GM18520 (cell line): ENCODE measurements around the gene BLOC1S1.

ENCODE experiments used
- ATAC-seq: cut with Tn5 transposase; IDR thresholded peaks from one replicate; pipeline ENCODE4 v1.9.1; 2021; ENCODE audit not compliant: unreplicated experiment

Gene BLOC1S1

GRCh38 chr12:55708695-55709233, 7.1 kb upstream of the BLOC1S1 start:
- no peak for ATAC-seq

- ATAC-seq = no peak
These were observed 3.9 kb upstream of the BLOC1S1 start for GRCh38 chr12:55711786-55712553.

DNA sequence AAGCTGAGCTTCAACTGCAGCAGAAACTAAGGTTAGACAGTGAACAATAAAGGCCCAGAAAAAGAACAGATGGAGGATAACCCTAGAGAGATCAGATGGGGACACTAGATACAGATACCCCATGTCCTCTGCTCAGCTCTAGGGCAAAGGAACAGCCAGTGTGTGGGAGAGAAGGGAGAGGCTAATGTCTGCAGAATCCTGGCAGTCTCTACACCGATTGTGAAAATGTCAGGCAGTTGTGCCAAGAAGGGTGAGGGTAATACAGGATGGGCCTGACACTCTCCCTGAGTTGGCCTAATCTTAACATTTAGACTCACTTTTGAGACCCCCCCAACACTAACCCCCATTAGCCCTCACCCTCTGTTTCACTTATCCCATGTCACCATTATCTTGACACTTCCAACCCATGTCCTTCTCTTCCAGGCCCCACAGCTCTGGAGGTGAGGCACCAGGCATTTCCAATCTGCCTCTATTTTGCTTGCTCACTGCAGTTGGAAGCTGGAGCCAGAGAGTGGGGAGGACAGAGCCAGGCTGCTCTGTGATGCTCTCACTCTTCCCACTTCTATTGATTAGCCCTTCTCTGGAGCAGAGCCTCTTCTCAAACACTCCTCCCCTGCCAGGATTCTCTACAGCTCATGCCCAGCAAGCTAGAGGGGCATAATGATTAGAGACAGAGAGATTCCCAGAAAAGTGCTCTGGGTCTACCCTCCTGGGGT, 3.0 kb upstream of the BLOC1S1 start:
- no peak for ATAC-seq

DNA sequence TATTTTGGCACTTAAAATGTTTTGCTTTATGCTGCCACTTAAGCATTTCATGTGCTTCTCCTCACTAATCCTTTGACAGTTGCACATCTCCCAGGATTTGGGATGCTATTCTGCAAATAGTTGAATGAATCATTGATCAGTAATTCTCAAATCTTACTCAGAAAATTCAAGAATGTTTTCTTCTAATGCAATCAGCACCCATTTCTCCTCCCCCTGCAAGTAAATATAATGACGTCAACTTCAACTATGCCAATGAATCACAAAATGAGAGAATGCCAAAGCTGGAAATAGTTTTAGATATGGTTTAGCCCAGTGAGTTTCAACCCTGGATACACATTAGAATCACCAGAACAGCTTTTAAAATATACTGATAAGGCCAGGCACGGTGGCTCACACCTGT, 2.1 kb upstream of the BLOC1S1 start:
- ATAC-seq = no peak

DNA sequence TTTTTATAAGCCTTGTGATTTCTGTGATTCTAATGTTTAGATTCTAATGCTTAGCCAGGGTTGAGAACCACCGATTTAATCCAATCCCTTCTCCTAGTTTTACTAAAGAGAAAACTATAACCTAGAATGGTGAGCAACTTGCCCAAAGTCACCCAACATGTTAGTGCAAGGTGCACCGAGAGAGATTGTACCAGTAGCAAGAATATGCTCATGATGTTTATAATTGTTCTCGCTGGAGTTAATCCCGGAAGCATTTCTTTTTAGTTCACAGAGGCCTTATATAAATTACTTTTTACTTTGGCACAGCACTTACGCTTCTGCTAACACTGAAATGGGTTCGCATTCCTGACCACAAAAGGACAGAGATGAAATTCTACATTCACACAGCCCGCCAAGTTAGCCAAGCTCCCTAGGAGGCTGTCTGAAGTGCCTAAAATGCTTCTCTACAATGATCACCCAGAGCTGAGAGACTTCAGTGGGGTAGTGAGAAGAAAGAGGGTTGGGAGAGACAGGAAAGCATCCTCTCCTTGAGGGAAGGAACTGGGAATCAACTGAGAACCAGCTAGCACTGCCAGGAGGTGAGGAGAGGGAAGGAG, 579 bp upstream of the BLOC1S1 start:
- no peak for ATAC-seq

DNA sequence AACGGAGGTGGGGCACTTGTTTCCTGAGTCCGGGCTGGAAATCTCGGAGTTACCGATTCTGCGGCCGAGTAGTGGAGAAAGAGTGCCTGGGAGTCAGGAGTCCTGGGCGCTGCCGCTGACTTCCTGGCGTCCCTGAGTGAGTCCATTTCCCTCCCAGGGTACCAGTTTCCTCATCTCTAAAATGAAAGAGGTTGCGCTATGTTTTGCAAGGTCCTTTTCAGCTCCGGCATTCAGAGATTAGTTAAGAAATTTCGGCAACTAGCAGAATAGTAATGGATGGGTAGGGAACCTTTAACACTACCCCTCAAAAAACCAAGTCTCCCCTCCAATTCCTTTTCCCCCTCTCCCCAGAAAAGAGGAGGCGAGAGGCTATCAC, 724 bp downstream of the BLOC1S1 start:
- no peak for ATAC-seq

- no peak for ATAC-seq
These were observed 1.5 kb downstream of the BLOC1S1 start for GRCh38 chr12:55717011-55718007.

- ATAC-seq = no peak
These were observed 2.2 kb downstream of the BLOC1S1 start for GRCh38 chr12:55718015-55718414.

DNA sequence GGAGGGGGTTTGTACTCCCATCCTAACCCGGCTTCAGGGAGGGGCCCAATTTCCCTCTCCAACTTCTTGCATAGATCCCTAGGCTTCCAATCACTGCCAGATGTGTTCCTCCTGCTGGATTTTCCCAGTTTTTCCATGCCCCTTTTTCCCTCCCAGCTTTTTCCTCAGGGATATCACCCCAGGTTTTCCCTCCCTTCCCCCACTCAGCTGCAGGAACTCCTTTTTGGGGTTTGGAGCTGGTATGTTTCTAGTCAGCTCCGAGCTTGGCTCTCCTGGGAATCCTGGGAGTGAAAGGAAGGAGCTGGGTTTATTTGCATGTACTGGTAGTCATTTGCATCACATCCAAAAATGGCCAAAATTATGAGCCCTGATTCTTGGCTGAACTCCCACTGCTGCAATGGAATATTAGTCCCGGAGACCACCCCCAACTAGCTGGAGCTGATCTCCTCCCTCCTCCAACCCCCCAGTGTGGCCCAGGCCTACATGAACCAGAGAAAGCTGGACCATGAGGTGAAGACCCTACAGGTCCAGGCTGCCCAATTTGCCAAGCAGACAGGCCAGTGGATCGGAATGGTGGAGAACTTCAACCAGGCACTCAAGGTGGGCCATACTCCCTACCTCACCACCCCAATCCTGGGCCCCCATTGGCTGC, 2.9 kb downstream of the BLOC1S1 start:
- no peak for ATAC-seq

- ATAC-seq = no peak
These were observed 3.5 kb downstream of the BLOC1S1 start for GRCh38 chr12:55719371-55719770.

GRCh38 chr12:55720071-55720564, 4.3 kb downstream of the BLOC1S1 start, which contains the start of gene RDH5:
RDH5 (plus strand) TSS chr12:55720393; CDS start chr12:55721185, 792 bp downstream.
- ATAC-seq = no peak

DNA sequence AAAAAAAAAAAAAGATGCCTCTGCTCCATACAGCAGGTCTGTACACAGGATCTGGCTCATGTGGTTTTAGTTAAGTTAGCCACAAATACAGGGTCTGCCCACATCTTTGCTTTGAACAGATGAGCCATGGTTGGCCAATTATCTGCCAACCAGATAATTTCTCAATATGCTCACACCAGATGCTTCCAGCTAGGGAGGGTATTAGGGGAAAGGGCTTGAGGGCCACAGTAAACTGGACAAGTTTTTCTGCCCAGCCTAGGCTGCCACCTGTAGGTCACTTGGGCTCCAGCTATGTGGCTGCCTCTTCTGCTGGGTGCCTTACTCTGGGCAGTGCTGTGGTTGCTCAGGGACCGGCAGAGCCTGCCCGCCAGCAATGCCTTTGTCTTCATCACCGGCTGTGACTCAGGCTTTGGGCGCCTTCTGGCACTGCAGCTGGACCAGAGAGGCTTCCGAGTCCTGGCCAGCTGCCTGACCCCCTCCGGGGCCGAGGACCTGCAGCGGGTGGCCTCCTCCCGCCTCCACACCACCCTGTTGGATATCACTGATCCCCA, 5.1 kb downstream of the BLOC1S1 start:
- no peak for ATAC-seq

DNA sequence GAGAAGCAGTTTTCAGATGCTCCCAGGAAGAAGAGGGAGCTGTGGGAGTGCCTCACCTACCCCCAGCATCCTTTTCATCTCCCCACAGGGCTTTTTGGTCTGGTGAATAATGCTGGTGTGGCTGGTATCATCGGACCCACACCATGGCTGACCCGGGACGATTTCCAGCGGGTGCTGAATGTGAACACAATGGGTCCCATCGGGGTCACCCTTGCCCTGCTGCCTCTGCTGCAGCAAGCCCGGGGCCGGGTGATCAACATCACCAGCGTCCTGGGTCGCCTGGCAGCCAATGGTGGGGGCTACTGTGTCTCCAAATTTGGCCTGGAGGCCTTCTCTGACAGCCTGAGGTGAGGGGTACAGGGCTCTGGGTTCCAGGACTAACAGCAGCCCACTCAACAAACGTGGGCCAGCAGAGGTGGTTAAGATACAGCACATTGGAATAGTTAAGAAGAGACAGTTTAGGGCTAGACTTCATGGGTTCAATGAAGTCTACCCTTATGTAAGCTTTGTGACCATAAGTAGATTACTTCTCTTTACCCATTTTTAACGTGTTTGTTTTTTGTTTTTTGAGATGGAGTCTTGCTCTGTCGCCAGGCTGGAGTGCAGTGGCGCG, 5.9 kb downstream of the BLOC1S1 start:
- ATAC-seq = no peak

DNA sequence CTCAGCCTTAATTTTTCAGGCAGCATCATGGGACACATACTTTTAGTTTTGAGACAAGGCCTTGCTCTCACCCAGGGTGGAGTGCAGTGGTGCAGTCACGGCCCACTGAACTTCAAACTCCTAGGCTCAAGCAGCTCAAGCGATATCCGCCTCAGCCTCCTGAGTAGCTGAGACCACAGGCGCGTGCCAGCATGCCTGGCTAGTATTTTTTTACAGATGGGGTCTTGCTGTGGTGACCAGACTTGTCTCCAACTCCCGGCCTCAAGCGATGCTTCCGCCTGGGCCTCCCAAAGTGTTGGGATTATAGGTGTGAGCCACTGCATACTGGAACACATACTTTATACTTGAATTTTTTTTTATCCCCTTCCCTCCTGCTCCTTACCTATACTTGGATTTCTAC, 7.1 kb downstream of the BLOC1S1 start:
- no peak for ATAC-seq

GRCh38 chr12:55723516-55724225, 7.8 kb downstream of the BLOC1S1 start:
- no peak for ATAC-seq

DNA sequence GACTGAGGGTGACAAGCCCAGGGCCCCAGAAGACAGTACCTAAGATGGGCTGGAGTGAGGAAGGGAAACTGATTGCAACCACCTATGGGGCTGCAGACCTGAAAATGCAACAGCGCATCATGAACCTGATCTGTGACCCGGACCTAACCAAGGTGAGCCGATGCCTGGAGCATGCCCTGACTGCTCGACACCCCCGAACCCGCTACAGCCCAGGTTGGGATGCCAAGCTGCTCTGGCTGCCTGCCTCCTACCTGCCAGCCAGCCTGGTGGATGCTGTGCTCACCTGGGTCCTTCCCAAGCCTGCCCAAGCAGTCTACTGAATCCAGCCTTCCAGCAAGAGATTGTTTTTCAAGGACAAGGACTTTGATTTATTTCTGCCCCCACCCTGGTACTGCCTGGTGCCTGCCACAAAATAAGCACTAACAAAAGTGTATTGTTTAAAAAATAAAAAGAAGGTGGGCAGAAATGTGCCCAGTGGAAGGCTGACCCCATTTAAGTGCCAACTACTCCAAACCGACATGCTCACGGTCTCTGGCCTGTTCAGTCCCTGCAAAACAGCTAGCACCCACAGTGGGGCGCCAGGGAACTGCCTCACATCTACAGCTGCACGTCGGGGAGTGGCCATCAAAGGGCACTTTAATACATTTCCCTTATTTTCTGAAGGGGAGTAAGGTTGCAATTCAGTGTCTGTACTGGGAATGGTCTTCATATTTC, 8.5 kb downstream of the BLOC1S1 start:
- ATAC-seq = no peak

GRCh38 chr12:55724940-55725309, 9.1 kb downstream of the BLOC1S1 start:
- no peak for ATAC-seq

DNA sequence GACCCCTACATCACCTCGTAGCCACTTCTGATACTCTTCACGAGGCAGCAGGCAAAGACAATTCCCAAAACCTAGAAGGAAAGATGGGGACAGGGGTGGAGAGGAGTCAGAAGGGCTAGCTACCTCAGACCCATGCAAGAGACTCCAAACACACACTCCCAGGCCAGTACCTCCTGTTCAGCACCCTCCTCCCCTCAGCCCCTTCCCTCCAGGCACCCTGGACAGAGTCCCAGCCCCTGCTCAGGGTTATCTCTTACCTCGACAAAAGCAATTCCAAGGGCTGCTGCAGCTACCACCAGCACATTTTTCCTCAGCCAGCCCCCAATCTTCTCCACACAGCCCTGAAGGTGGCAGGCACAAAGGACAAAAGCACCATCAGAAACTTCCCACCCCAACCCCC, 9.7 kb downstream of the BLOC1S1 start:
- no peak for ATAC-seq
